WTC11 (cell line): ENCODE measurements around the gene AZIN2.

ENCODE experiments used
- CBFB ChIP-seq: sonication (generic); formaldehyde crosslinking; IDR thresholded peaks from 2 replicates; pipeline ENCODE4 v1.8.1; 2022; ENCODE audit warnings: mild to moderate bottlenecking, low read depth, missing genetic modification reagents
- CTCF ChIP-seq: fragments of 200-600 bp; IDR thresholded peaks from 2 replicates; pipeline ENCODE4 v1.8.0; 2022; ENCODE audit warnings: antibody characterized with exemption
- E2F1 ChIP-seq: sonication (generic); formaldehyde crosslinking; IDR thresholded peaks from 2 replicates; pipeline ENCODE4 v1.8.0; 2022; ENCODE audit warnings: mild to moderate bottlenecking, missing genetic modification reagents
- E2F5 ChIP-seq: sonication (generic); formaldehyde crosslinking; IDR thresholded peaks from 2 replicates; pipeline ENCODE4 v1.8.1; 2022; ENCODE audit warnings: mild to moderate bottlenecking, moderate library complexity, missing genetic modification reagents
- ESRRA ChIP-seq: sonication (generic); formaldehyde crosslinking; IDR thresholded peaks from 2 replicates; pipeline ENCODE4 v1.8.1; 2022; ENCODE audit warnings: mild to moderate bottlenecking, missing genetic modification reagents, borderline replicate concordance
- JUN ChIP-seq: sonication (generic); formaldehyde crosslinking; IDR thresholded peaks from 2 replicates; pipeline ENCODE4 v1.8.0; 2023; ENCODE audit warnings: mild to moderate bottlenecking, missing genetic modification reagents
- NFYB ChIP-seq: sonication (generic); formaldehyde crosslinking; conservative IDR thresholded peaks from 2 replicates; pipeline ENCODE4 v1.8.0; 2022; ENCODE audit warnings: low read depth, missing genetic modification reagents
- NR2C2 ChIP-seq: sonication (generic); formaldehyde crosslinking; IDR thresholded peaks from 2 replicates; pipeline ENCODE4 v1.8.0; 2022; ENCODE audit warnings: mild to moderate bottlenecking, missing genetic modification reagents
- PREB ChIP-seq: sonication (generic); formaldehyde crosslinking; IDR thresholded peaks from 2 replicates; pipeline ENCODE4 v1.8.1; 2022; ENCODE audit warnings: mild to moderate bottlenecking, missing genetic modification reagents, moderate library complexity, borderline replicate concordance
- RORB ChIP-seq: fragments of 250-450 bp; sonication (Bioruptor Pico); IDR thresholded peaks from 2 replicates; pipeline ENCODE4 v1.9.0; 2021; ENCODE audit warnings: mild to moderate bottlenecking
- SMAD3 ChIP-seq: sonication (generic); formaldehyde crosslinking; IDR thresholded peaks from 2 replicates; pipeline ENCODE4 v1.8.0; 2022; ENCODE audit warnings: missing genetic modification reagents, mild to moderate bottlenecking, borderline replicate concordance
- USF1 ChIP-seq: sonication (generic); formaldehyde crosslinking; IDR thresholded peaks from 2 replicates; pipeline ENCODE4 v1.8.0; 2022; ENCODE audit warnings: mild to moderate bottlenecking, missing genetic modification reagents
- USF2 ChIP-seq: sonication (generic); formaldehyde crosslinking; IDR thresholded peaks from 2 replicates; pipeline ENCODE4 v1.8.1; 2023; ENCODE audit warnings: mild to moderate bottlenecking, missing genetic modification reagents, moderate library complexity
- ZNF232 ChIP-seq: sonication (generic); formaldehyde crosslinking; IDR thresholded peaks from 2 replicates; pipeline ENCODE4 v1.8.0; 2022; ENCODE audit warnings: mild to moderate bottlenecking, missing genetic modification reagents

- no peak for TF ChIP-seq CTCF
- TF ChIP-seq SMAD3 (CRISPR knock-in tag) = no peak
- TF ChIP-seq CBFB = no peak
- TF ChIP-seq RORB (CRISPR knock-in tag) = no peak
- TF ChIP-seq PREB = no peak
- no peak for TF ChIP-seq USF1 (CRISPR knock-in tag)
- no peak for TF ChIP-seq USF2 (CRISPR knock-in tag)
- TF ChIP-seq NR2C2 (CRISPR knock-in tag) = no peak
- TF ChIP-seq E2F5 = no peak
- no peak for TF ChIP-seq ESRRA (CRISPR knock-in tag)
- TF ChIP-seq NFYB (CRISPR knock-in tag) = no peak
- no peak for TF ChIP-seq ZNF232 (CRISPR knock-in tag)
- TF ChIP-seq JUN (CRISPR knock-in tag) = no peak
- TF ChIP-seq E2F1 (CRISPR knock-in tag) = no peak
Measured at GRCh38 chr1:33041026-33041425, 39.9 kb upstream of the AZIN2 start.
